HUES48 (cell line): ENCODE data around the gene FAM53A.
"Not testable (repeated sequence)": the region's sequence is repeated elsewhere in the genome, so short reads cannot be mapped to it uniquely, and the experiment has no call there.

Experiments
- H3K27ac ChIP-seq: one replicate; pipeline ENCODE4 v1.7.0; 2013; ENCODE audit warnings: low read depth, low read length, inconsistent platforms
- H3K27me3 ChIP-seq: 2 replicates; pipeline ENCODE4 v1.6.1; 2013; ENCODE audit warnings: mild to moderate bottlenecking, low read length; ENCODE audit not compliant: control insufficient read depth, insufficient read depth
- H3K36me3 ChIP-seq: 2 replicates; pipeline ENCODE4 v1.6.1; 2013; ENCODE audit warnings: low read length; ENCODE audit not compliant: control insufficient read depth, insufficient read depth
- H3K4me1 ChIP-seq: 2 replicates; pipeline ENCODE4 v1.6.1; 2013; ENCODE audit warnings: mild to moderate bottlenecking, low read length; ENCODE audit not compliant: control insufficient read depth, insufficient read depth
- H3K4me3 ChIP-seq: 2 replicates; pipeline ENCODE4 v1.5.1; 2013; ENCODE audit warnings: mild to moderate bottlenecking, low read depth, low read length
- H3K9ac ChIP-seq: 2 replicates; pipeline ENCODE4 v1.6.1; 2013; ENCODE audit warnings: mild to moderate bottlenecking, low read depth, low read length, moderate library complexity
- H3K9me3 ChIP-seq: 2 replicates; pipeline ENCODE4 v1.6.1; 2013; ENCODE audit warnings: low read length; ENCODE audit not compliant: control insufficient read depth, insufficient read depth

Gene FAM53A

GRCh38 chr4:1607436-1608195 is 76.5 kb downstream of the FAM53A start:
- H3K36me3 ChIP-seq, H3K4me1 ChIP-seq, H3K9ac ChIP-seq, H3K4me3 ChIP-seq, H3K27me3 ChIP-seq, H3K9me3 ChIP-seq, H3K27ac ChIP-seq: not testable (repeated sequence)

DNA sequence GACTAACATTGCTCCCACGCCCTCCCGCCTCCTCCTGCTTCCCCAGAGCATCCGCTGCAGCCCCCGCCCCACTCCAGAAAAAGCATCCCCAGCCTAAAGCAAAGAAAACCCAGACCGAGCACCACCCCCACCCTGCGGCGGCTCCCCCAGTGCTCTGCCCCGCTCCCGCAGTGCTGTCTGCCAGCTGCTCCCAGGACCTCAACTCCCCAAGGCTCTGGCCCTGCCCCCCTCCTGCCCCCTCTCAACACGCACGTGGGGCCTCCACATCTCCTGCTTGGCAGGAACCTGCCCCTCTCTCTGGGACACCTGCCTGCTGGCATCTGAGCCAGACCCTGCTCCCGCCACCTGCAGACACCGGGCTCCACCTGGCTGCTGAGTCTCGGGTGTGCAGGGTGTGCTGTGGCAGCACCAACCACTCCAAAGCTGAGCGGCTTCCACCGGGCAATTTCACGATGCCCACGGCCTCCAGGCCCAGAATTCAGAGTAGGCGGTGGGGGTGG is 79.4 kb downstream of the FAM53A start:
- Histone ChIP-seq H3K4me1 (no peaks in the 10 kb centered on the region), H3K36me3 (no peaks in the 10 kb centered on the region), H3K4me3 (no peak overlapping the region), H3K9ac (no peak overlapping the region), H3K27me3 (no peaks in the 10 kb centered on the region), H3K9me3 (no peaks in the 10 kb centered on the region), H3K27ac (no peak overlapping the region)

- H3K4me3 ChIP-seq: no peak overlapping the region
- H3K4me1 ChIP-seq: no peaks in the 10 kb centered on the region
- no peaks in the 10 kb centered on the region for H3K36me3 ChIP-seq
- no peak overlapping the region for H3K9ac ChIP-seq
- no peak overlapping the region for H3K27ac ChIP-seq
- no peaks in the 10 kb centered on the region for H3K9me3 ChIP-seq
- no peaks in the 10 kb centered on the region for H3K27me3 ChIP-seq
These were observed 79.9 kb downstream of the FAM53A start for GRCh38 chr4:1604181-1604705.

- Histone ChIP-seq H3K9ac (no peak overlapping the region), H3K36me3 (no peaks in the 10 kb centered on the region), H3K27me3 (no peaks in the 10 kb centered on the region), H3K9me3 (no peaks in the 10 kb centered on the region), H3K27ac (no peak overlapping the region), H3K4me3 (no peak overlapping the region), H3K4me1 (no peaks in the 10 kb centered on the region)
These were observed 80.5 kb downstream of the FAM53A start for GRCh38 chr4:1603413-1604135.

DNA sequence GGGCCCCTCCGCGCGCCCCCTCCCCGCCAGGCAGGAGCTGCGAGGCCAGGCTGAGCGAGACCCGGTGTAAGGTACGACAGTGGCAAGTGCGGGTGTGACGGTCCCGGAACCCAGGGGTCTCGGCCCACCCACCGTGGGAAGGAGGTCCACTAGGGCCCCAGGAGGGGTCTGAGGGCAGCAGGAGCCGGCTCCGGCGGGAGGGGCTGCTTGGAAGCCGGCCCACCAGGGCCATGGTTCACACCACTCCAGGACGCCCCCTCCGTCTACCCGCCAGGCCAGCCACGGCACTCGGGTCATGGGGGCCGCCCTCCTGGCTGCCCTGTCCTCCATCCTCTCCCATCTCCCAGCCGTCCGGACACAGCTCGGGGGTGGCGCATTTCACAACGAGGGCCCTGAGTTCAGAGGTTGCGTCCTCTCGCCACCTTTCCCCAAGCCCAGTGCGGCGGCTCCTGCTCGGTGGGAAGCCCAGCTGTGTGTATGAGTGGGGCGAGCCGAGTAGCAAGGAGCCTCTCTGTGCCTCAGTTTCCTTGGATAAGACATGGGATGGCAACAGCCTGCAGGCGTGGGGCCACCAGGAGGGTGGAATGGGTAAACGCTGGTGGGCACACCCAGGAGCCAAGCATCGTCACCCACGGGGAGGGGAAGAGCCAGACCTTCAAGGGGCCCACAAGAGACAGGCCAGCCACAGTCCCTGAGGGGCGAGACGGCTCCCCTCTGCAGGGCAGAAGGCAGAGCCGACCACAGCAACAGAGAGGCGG is 81.3 kb downstream of the FAM53A start:
- Histone ChIP-seq H3K27ac (no peak overlapping the region), H3K9me3 (no peaks in the 10 kb centered on the region), H3K9ac (no peak overlapping the region), H3K4me1 (no peaks in the 10 kb centered on the region), H3K36me3 (no peaks in the 10 kb centered on the region), H3K4me3 (no peak overlapping the region), H3K27me3 (no peaks in the 10 kb centered on the region)

- Histone ChIP-seq H3K4me1 (no peaks in the 10 kb centered on the region), H3K36me3 (no peaks in the 10 kb centered on the region), H3K27ac (no peak overlapping the region), H3K27me3 (no peaks in the 10 kb centered on the region), H3K9me3 (no peaks in the 10 kb centered on the region), H3K9ac (no peak overlapping the region), H3K4me3 (no peak overlapping the region)
These were observed 82.1 kb downstream of the FAM53A start for GRCh38 chr4:1601852-1602654.

- Histone ChIP-seq H3K9ac (no peak overlapping the region), H3K36me3 (no peaks in the 10 kb centered on the region), H3K27me3 (no peaks in the 10 kb centered on the region), H3K4me3 (no peak overlapping the region), H3K9me3 (no peaks in the 10 kb centered on the region), H3K4me1 (no peaks in the 10 kb centered on the region), H3K27ac (no peak overlapping the region)
These were observed 82.6 kb downstream of the FAM53A start for GRCh38 chr4:1601533-1601835.

- Histone ChIP-seq H3K27ac (no peak overlapping the region), H3K36me3 (no peaks in the 10 kb centered on the region), H3K27me3 (no peaks in the 10 kb centered on the region), H3K9me3 (no peaks in the 10 kb centered on the region), H3K4me1 (no peaks in the 10 kb centered on the region), H3K9ac (no peak overlapping the region), H3K4me3 (no peak overlapping the region)
These were observed 83.1 kb downstream of the FAM53A start for GRCh38 chr4:1600811-1601532.

GRCh38 chr4:1600211-1600780 is 83.8 kb downstream of the FAM53A start:
- Histone ChIP-seq H3K9ac (no peak overlapping the region), H3K9me3 (no peaks in the 10 kb centered on the region), H3K27me3 (no peaks in the 10 kb centered on the region), H3K4me1 (no peaks in the 10 kb centered on the region), H3K36me3 (no peaks in the 10 kb centered on the region), H3K4me3 (no peak overlapping the region), H3K27ac (no peak overlapping the region)
